ENCODE results near the gene POU6F2. TPM values are rescaled to one million over a fixed set of nuclear protein-coding genes. Genes with fewer than 3 reads are reported as not detected.

POU6F2 gene
- total and polyA plus RNA-seq, 5 donors: 0.81 to 3.4 (median 2.9) TPM

- Histone ChIP-seq H3K9me3 (ENCODE audit: control insufficient read depth, low read length) (no peaks in the 10 kb centered on the region), H3K27ac (ENCODE audit: low read length) (no peak overlapping the region), H3K4me3 (ENCODE audit: low read length) (no peak overlapping the region), H3K27me3 (ENCODE audit: control insufficient read depth, insufficient read depth) (no peaks in the 10 kb centered on the region), H3K4me1 (ENCODE audit: control insufficient read depth, insufficient read depth, low read length) (no peaks in the 10 kb centered on the region)
- no peak for DNase-seq
- 61% methylated on average over 2 of the region's 2 CpGs for WGBS
- intact Hi-C loops (cut with DNase I): no loop called here
- no peak for ATAC-seq
These were observed 354.4 kb downstream of the POU6F2 start for GRCh38 chr7:39332142-39332541.

DNA sequence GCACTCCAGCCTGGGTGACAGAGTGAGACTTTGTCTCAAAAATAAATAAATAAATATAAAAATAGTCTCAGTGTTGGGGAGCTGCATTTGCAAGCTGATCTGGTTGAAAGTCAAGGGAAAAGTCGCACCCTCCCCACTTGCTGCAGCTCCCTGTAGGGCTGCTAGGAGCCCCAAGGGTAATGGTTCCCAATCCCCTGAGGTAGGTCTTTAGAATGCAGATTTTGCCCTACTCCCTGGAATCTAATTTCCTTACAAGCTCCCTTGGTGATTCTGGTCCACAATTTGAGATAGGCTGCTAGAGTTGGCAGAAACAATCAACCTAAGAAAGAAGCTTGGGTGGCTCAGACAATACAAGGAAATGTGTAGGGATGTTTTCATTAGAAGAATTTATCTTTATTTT, 356.0 kb downstream of the POU6F2 start:
- WGBS: 80% methylated on average over 1 of the region's 1 CpG
- Histone ChIP-seq H3K9me3 (ENCODE audit: control insufficient read depth, low read length) (no peaks in the 10 kb centered on the region), H3K27ac (ENCODE audit: low read length) (no peak overlapping the region), H3K4me1 (ENCODE audit: control insufficient read depth, insufficient read depth, low read length) (no peaks in the 10 kb centered on the region), H3K27me3 (ENCODE audit: control insufficient read depth, insufficient read depth) (no peaks in the 10 kb centered on the region), H3K4me3 (ENCODE audit: low read length) (no peak overlapping the region)
- no peak for ATAC-seq
- no peak for DNase-seq
- intact Hi-C loops (cut with DNase I): no loop called here

- no peak for DNase-seq
- H3K4me3 ChIP-seq (ENCODE audit: low read length): no peak overlapping the region
- intact Hi-C loops (cut with DNase I): no loop called here
- ATAC-seq: no peak
- H3K9me3 ChIP-seq (ENCODE audit: control insufficient read depth, low read length): no peaks in the 10 kb centered on the region
- H3K4me1 ChIP-seq (ENCODE audit: control insufficient read depth, insufficient read depth, low read length): no peaks in the 10 kb centered on the region
- H3K27ac ChIP-seq (ENCODE audit: low read length): no peak overlapping the region
- H3K27me3 ChIP-seq (ENCODE audit: control insufficient read depth, insufficient read depth): no peaks in the 10 kb centered on the region
- WGBS: 42% methylated on average over 2 of the region's 2 CpGs
These were observed 358.7 kb downstream of the POU6F2 start for GRCh38 chr7:39336442-39336841.

- Histone ChIP-seq H3K9me3 (ENCODE audit: control insufficient read depth, low read length) (no peaks in the 10 kb centered on the region), H3K4me1 (ENCODE audit: control insufficient read depth, insufficient read depth, low read length) (no peaks in the 10 kb centered on the region), H3K27me3 (ENCODE audit: control insufficient read depth, insufficient read depth) (no peaks in the 10 kb centered on the region), H3K27ac (ENCODE audit: low read length) (no peak overlapping the region), H3K4me3 (ENCODE audit: low read length) (no peak overlapping the region)
- DNase-seq: no peak
- ATAC-seq: no peak
- intact Hi-C loops (cut with DNase I): no loop called here
- 85% methylated on average over 2 of the region's 2 CpGs for WGBS
These were observed 361.0 kb downstream of the POU6F2 start for GRCh38 chr7:39338716-39339115.

DNA sequence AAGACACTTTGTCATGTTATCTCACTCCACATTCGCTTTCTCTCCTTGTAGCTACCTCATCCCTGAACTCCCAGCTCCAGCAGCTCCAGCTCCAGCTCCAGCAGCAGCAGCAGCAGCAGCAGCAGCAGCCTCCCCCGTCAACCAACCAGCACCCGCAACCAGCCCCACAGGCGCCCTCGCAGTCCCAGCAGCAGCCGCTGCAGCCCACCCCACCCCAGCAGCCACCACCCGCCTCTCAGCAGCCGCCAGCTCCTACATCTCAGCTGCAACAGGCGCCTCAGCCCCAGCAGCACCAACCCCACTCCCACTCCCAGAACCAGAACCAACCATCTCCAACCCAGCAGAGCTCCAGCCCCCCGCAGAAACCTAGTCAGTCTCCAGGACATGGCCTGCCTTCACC, 361.9 kb downstream of the POU6F2 start:
- H3K9me3 ChIP-seq (ENCODE audit: control insufficient read depth, low read length): no peaks in the 10 kb centered on the region
- ATAC-seq: no peak
- intact Hi-C loops (cut with DNase I): no loop called here
- no peaks in the 10 kb centered on the region for H3K4me1 ChIP-seq (ENCODE audit: control insufficient read depth, insufficient read depth, low read length)
- no peak overlapping the region for H3K27ac ChIP-seq (ENCODE audit: low read length)
- H3K4me3 ChIP-seq (ENCODE audit: low read length): no peak overlapping the region
- 90% methylated on average over 10 of the region's 10 CpGs for WGBS
- peak in 2 of 3 donors; percentile 45 to 50 for DNase-seq
- no peaks in the 10 kb centered on the region for H3K27me3 ChIP-seq (ENCODE audit: control insufficient read depth, insufficient read depth)

GRCh38 chr7:39341083-39341482, 363.4 kb downstream of the POU6F2 start:
- no peaks in the 10 kb centered on the region for H3K27me3 ChIP-seq (ENCODE audit: control insufficient read depth, insufficient read depth)
- no peaks in the 10 kb centered on the region for H3K4me1 ChIP-seq (ENCODE audit: control insufficient read depth, insufficient read depth, low read length)
- H3K9me3 ChIP-seq (ENCODE audit: control insufficient read depth, low read length): no peaks in the 10 kb centered on the region
- H3K4me3 ChIP-seq (ENCODE audit: low read length): no peak overlapping the region
- DNase-seq (no peak), ATAC-seq (peak in 1 of 2 donors; percentile 38)
- intact Hi-C loops (cut with DNase I): no loop called here
- no peak overlapping the region for H3K27ac ChIP-seq (ENCODE audit: low read length)
- 69% methylated on average over 5 of the region's 5 CpGs for WGBS

DNA sequence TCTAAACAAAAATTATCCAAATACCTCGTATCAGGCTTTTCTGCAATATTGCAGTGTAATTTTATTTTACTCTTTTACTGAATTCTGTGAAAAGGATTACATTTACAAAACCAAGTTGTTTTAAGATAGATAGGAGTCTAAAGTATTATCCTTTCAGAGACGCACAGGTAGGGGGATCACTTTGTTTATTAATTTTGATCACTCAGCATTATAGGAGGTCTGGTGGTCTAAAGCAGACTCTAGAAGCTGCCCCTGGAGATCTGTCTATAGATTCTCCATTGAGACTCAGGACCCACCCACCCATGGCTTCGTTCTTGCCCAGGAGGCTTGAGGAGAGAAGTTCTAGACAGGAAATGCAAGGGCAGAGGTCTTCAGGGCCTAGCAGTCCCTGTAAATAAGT, 365.1 kb downstream of the POU6F2 start:
- ATAC-seq (no peak), DNase-seq (no peak)
- Histone ChIP-seq H3K4me3 (ENCODE audit: low read length) (no peak overlapping the region), H3K27ac (ENCODE audit: low read length) (no peak overlapping the region), H3K27me3 (ENCODE audit: control insufficient read depth, insufficient read depth) (no peaks in the 10 kb centered on the region), H3K4me1 (ENCODE audit: control insufficient read depth, insufficient read depth, low read length) (no peaks in the 10 kb centered on the region), H3K9me3 (ENCODE audit: control insufficient read depth, low read length) (no peaks in the 10 kb centered on the region)
- intact Hi-C loops (cut with DNase I): no loop called here
- 75% methylated on average over 3 of the region's 3 CpGs for WGBS

GRCh38 chr7:39349452-39350123, 371.9 kb downstream of the POU6F2 start:
- intact Hi-C loops (cut with DNase I): no loop called here
- DNase-seq (no peak), ATAC-seq (no peak)
- Histone ChIP-seq H3K27me3 (ENCODE audit: control insufficient read depth, insufficient read depth) (no peaks in the 10 kb centered on the region), H3K4me1 (ENCODE audit: control insufficient read depth, insufficient read depth, low read length) (peaks cover 2% of the 10 kb centered on the region), H3K9me3 (ENCODE audit: control insufficient read depth, low read length) (no peaks in the 10 kb centered on the region), H3K4me3 (ENCODE audit: low read length) (no peak overlapping the region), H3K27ac (ENCODE audit: low read length) (no peak overlapping the region)
- WGBS: 70% methylated on average over 7 of the region's 7 CpGs

DNA sequence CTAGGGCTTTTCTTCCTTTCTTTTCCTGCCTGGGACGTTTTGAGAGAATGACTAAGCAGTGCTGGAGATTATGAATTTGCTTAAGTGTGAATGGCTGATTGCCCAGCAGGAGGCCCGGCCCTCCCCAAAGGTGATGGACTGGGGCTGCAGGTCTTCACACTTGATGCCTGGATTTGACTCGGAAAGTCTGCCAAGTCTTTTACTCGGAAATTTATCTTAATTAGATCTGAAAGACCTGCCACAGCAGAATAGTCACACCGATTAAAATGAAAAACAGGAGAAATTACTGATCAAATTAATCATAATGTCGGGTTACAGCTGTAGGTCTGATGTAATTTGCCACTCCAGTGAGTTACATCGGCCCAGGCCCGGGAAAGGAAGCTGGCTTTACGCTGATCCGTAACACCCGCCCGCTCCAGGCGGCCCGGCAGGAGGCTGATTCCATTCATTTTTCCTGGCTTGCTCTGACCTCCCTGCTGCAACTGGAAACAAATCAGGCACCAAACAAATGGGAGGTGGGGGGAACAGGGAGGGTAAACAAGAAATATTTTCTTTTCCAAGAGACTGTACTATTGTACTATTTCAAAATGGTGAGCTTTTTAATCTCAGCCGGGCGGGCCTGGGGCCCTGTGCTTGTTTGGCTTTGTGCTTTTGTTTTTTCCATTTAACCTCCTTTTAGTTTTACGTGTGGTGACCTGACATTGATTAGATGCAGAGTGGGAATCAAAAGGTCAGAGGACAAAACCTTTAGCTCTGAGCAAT, 376.1 kb downstream of the POU6F2 start:
- Histone ChIP-seq H3K27me3 (ENCODE audit: control insufficient read depth, insufficient read depth) (no peaks in the 10 kb centered on the region), H3K27ac (ENCODE audit: low read length) (peak overlapping the region; percentile 32), H3K4me1 (ENCODE audit: control insufficient read depth, insufficient read depth, low read length) (peaks cover 2% of the 10 kb centered on the region), H3K9me3 (ENCODE audit: control insufficient read depth, low read length) (no peaks in the 10 kb centered on the region), H3K4me3 (ENCODE audit: low read length) (no peak overlapping the region)
- ATAC-seq (peak; percentile 87 to 94), DNase-seq (peak; percentile 60 to 76 (median 74))
- intact Hi-C loops (cut with DNase I): no loop called here
- WGBS: 20% methylated on average over 17 of the region's 17 CpGs

DNA sequence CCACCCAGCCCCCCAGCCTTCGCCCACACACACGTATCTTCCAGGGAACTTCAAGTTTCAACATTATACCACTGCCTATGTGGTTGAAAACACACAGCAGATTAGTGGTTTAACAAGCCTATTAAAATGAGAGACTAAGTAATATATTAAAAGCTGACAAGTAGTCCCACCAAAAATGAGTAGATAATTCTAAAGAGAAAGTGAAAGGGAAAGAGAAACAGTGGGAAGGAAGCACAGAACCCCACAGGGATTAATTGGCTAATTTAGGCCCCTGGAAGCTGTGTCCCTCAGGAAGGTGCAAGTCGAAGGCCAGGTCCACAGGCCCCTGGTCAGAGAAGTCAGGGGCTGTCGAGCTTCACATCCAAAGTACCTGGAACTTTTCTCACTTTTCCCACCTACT, 378.0 kb downstream of the POU6F2 start:
- Histone ChIP-seq H3K27me3 (ENCODE audit: control insufficient read depth, insufficient read depth) (no peaks in the 10 kb centered on the region), H3K9me3 (ENCODE audit: control insufficient read depth, low read length) (no peaks in the 10 kb centered on the region), H3K4me3 (ENCODE audit: low read length) (no peak overlapping the region), H3K27ac (ENCODE audit: low read length) (no peak overlapping the region), H3K4me1 (ENCODE audit: control insufficient read depth, insufficient read depth, low read length) (peaks cover 2% of the 10 kb centered on the region)
- intact Hi-C loops (cut with DNase I): no loop called here
- DNase-seq: no peak
- WGBS: 80% methylated on average over 4 of the region's 4 CpGs
- no peak for ATAC-seq

- ATAC-seq (no peak), DNase-seq (no peak)
- intact Hi-C loops (cut with DNase I): no loop called here
- 79% methylated on average over 7 of the region's 7 CpGs for WGBS
- H3K9me3 ChIP-seq (ENCODE audit: control insufficient read depth, low read length): no peaks in the 10 kb centered on the region
- no peak overlapping the region for H3K27ac ChIP-seq (ENCODE audit: low read length)
- peaks cover 2% of the 10 kb centered on the region for H3K4me1 ChIP-seq (ENCODE audit: control insufficient read depth, insufficient read depth, low read length)
- H3K4me3 ChIP-seq (ENCODE audit: low read length): no peak overlapping the region
- no peaks in the 10 kb centered on the region for H3K27me3 ChIP-seq (ENCODE audit: control insufficient read depth, insufficient read depth)
These were observed 378.6 kb downstream of the POU6F2 start for GRCh38 chr7:39356172-39356925.

Measured in right cardiac atrium (tissue), 5 donors.